ENCODE data around the gene DIPK1B.

The DIPK1B gene

DNA sequence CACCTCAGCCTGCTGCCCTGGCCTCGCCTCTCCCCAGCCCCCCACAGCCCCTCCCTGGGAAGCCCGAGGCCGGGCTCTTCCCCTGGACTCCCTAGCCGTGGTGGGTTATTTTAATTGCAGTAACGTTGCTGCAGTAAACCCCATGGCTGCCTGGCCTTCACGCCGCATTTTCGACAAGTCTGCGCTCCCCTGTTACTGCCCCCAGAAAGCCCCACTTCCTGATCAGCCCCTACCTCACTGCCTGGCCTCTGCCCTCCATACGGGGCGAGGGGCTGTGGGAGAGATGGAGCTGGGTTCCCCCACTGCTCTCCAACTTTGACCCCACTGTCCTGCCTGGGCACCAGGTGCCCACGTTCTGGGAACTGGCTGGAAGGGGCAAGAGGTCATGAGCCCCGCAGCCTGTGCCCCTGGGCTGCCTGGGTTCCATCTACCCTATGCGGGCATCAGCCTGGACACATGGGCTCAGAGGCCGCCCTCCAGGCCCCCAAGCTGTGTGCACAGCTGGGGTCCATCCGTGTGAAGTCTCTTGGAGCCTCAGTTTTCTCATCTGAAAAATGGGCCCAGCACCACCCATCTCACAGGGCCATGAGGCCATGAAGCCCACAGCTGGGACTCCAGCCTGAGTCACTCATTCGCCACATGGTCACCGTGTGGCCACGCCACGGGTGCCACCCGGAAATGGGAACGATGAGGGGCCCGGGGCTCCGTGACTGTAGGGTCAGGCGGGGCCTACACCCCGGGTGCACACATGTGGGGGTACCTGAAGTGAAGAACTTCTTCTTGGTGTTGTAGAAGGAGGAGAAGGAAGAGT, 38.2 kb upstream of the DIPK1B start:
- TF ChIP-seq, protein P1, sequence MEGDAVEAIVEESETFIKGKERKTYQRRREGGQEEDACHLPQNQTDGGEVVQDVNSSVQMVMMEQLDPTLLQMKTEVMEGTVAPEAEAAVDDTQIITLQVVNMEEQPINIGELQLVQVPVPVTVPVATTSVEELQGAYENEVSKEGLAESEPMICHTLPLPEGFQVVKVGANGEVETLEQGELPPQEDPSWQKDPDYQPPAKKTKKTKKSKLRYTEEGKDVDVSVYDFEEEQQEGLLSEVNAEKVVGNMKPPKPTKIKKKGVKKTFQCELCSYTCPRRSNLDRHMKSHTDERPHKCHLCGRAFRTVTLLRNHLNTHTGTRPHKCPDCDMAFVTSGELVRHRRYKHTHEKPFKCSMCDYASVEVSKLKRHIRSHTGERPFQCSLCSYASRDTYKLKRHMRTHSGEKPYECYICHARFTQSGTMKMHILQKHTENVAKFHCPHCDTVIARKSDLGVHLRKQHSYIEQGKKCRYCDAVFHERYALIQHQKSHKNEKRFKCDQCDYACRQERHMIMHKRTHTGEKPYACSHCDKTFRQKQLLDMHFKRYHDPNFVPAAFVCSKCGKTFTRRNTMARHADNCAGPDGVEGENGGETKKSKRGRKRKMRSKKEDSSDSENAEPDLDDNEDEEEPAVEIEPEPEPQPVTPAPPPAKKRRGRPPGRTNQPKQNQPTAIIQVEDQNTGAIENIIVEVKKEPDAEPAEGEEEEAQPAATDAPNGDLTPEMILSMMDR (IDR thresholded peaks at IDR 0.05; ENCODE audit: control insufficient read depth, insufficient read depth, low read depth, low read length, missing control alignments): no peak
- H3K4me3 ChIP-seq (ENCODE audit: control insufficient read depth, low read depth, low read length): no peak overlapping the region
- DNase-seq (ENCODE audit: low read depth): no peak

DNA sequence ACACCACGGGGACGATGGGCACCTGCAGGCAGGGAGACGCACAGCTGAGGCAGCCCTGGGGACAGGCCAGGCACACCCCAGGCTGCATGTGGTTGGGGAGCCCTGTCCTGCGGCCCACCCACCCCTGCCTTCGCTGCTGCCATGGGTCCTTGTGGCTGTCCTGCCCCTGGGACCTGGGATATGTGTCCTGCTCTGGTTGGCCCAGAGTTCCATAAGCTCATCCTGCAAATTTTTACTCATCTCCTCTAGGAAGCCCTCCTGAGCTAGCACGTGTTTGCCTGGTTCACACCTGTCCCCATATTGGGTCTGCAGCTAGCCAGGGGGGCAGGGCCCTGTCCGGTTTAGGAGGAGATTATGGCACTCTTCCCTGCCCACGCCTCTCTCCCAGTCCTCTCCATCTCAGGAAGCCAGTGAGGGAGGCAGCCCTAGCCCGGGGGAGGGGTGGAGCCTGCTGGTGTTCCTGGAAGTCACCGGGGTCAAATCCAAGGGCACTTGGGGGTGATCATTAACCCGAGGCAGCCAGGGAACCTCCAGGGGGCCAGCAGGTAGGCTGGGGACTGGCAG, 37.5 kb upstream of the DIPK1B start:
- DNase-seq (ENCODE audit: low read depth): no peak
- TF ChIP-seq, protein P1 (IDR thresholded peaks at IDR 0.05; ENCODE audit: control insufficient read depth, insufficient read depth, low read depth, low read length, missing control alignments): no peak
- H3K4me3 ChIP-seq (ENCODE audit: control insufficient read depth, low read depth, low read length): no peak overlapping the region

DNA sequence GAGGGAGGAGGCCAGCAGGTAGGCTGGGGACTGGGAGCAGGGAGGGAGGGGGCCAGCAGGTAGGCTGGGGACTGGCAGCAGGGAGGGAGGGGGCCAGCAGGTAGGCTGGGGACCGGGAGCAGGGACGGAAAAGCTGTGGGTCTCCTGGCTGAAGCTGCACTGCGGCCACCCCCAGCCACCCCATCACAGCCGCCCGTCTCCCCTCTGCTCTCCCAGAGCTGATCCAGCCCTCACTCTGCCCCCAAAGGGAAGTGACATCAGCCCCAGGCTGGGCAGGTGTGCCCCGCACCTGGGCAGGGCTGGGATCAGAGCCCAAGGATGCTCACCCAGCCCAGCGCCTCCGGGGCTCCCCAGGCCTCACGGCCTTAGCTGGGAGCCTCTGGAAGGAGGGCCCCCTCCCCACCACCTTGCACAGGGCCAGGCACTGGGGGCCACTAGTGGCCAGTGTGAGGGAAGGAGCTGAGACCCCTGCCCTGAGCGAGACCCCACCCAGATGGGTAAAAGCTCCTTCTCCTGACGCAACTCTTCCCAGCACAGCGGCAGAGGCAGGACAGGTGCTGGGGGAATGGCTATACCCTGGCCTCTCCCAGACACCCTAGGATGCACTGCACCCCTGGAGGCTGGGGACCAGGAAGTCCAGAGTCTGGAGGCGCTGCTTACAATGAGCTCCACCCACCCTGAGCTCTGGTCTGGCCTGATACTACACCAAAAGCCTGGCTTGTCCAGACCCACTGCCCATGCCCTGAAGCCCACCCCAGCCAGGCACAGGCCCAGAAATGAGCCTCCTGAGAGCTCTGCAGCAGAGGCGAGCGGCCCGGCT, 36.7 kb upstream of the DIPK1B start:
- no peak overlapping the region for H3K4me3 ChIP-seq (ENCODE audit: control insufficient read depth, low read depth, low read length)
- TF ChIP-seq, protein P1 (IDR thresholded peaks at IDR 0.05; ENCODE audit: control insufficient read depth, insufficient read depth, low read depth, low read length, missing control alignments): no peak
- no peak for DNase-seq (ENCODE audit: low read depth)

DNA sequence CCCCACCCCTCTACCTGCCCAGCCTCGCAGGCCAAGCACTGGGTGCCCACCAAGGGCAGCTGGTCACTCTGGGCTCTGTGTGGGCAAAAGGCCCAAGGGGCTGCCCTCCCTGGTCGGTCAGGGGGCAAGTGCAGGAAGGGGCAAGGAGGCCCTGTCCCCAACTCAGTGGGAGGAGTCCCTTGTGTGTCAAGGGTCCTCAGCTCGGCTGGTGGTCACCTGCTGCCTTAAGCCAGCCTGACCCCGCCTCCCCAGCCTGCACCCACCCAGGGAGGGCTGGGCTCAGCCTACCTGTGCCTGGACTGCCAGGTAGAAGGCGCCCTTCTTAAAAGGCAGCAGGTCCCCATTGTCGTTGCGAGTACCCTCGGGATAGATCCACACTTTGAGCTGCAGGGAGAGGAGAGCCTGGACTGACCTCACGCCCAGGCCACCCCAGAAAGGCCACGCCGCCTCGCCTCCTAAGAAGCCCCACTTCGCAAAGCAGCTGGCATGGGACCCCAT, 36.0 kb upstream of the DIPK1B start:
- H3K4me3 ChIP-seq (ENCODE audit: control insufficient read depth, low read depth, low read length): no peak overlapping the region
- DNase-seq (ENCODE audit: low read depth): no peak
- TF ChIP-seq, protein P1 (IDR thresholded peaks at IDR 0.05; ENCODE audit: control insufficient read depth, insufficient read depth, low read depth, low read length, missing control alignments): no peak

DNA sequence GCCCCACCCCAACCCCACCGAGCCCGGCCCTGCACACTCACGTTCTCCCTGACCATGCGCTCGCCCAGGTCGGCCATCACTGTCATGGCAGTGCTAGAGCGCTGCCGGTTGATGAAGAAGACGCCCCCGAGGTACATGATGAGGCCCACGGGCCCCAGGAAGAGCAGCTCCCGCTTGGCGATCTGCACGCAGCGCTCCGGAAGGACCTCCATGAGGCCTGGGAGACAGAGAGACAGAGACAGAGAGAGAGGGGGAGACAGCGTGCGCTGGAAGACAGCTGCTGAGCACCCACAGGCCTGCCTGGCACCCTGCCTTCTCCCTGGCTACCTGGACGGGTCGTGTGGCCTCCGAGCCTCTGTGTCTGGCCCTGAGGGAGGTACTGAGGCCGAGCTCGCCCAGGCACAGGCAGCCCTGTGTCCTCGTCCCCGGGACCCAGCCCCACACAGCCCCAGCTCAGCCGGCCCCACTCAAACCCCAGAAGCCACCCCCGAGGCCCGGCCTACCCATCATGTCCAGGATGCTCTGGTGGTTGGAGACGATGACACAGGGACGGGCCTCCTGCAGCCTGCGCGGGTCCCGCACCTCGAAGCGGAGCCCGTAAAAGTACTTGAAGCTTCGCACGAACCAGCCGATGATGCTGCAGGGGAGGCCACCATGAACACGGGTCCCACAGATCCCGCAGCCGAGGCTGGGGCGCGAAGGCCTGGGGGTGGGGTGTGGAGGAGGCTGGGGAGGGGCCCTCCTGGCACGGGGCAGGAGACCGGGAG, 35.3 kb upstream of the DIPK1B start:
- no peak for DNase-seq (ENCODE audit: low read depth)
- TF ChIP-seq, protein P1 (IDR thresholded peaks at IDR 0.05; ENCODE audit: control insufficient read depth, insufficient read depth, low read depth, low read length, missing control alignments): no peak
- H3K4me3 ChIP-seq (ENCODE audit: control insufficient read depth, low read depth, low read length): no peak overlapping the region

DNA sequence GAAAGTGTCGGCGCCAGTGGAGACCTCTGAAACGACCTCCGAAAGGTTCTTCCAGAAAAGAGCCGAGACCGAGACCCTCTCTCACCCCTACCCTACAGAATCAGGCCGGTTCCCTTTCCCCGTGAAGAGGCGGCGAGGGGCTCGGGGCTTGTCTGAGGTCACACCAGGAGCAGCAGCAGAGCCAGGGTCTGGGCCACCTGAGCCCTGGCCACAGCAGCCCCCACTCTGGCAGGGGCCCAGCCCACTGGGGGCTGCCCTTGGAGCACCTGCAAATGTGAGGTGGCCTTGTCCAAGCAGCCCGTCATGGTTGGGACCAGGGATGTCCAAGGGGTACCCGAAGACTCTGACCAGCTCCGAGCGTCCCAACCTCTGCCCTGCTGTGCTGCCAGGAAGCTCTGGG, 34.3 kb upstream of the DIPK1B start:
- DNase-seq (ENCODE audit: low read depth): no peak
- no peak overlapping the region for H3K4me3 ChIP-seq (ENCODE audit: control insufficient read depth, low read depth, low read length)
- TF ChIP-seq, protein P1 (IDR thresholded peaks at IDR 0.05; ENCODE audit: control insufficient read depth, insufficient read depth, low read depth, low read length, missing control alignments): no peak
